EL (cell line): ENCODE data around the gene RAB44.
A peak's percentile ranks its signal among the peaks of the same experiment; 100 is the strongest.
"Not testable (repeated sequence)": the region's sequence is repeated elsewhere in the genome, so short reads cannot be mapped to it uniquely, and the experiment has no call there.

ENCODE experiments used
- DNase-seq: peaks from one replicate; pipeline ENCODE4 v3.0.0-alpha.2; 2016

The RAB44 gene

GRCh38 chr6:36697481-36697903, at the start of gene RAB44:
TSS of gene RAB44 (plus strand) at chr6:36697826. CDS start at chr6:36704236, 6,410 bp downstream.
- no peak for DNase-seq

GRCh38 chr6:36649086-36649485, 48.5 kb upstream of the RAB44 start:
- no peak for DNase-seq

- peak; percentile 31 for DNase-seq
These were observed 47.7 kb upstream of the RAB44 start for GRCh38 chr6:36649701-36650484.

GRCh38 chr6:36650848-36651478, 46.7 kb upstream of the RAB44 start:
- DNase-seq: no peak

- no peak for DNase-seq
These were observed 45.8 kb upstream of the RAB44 start for GRCh38 chr6:36651659-36652379.

- not testable (repeated sequence) for DNase-seq
These were observed 43.2 kb upstream of the RAB44 start for GRCh38 chr6:36654469-36654868.

DNA sequence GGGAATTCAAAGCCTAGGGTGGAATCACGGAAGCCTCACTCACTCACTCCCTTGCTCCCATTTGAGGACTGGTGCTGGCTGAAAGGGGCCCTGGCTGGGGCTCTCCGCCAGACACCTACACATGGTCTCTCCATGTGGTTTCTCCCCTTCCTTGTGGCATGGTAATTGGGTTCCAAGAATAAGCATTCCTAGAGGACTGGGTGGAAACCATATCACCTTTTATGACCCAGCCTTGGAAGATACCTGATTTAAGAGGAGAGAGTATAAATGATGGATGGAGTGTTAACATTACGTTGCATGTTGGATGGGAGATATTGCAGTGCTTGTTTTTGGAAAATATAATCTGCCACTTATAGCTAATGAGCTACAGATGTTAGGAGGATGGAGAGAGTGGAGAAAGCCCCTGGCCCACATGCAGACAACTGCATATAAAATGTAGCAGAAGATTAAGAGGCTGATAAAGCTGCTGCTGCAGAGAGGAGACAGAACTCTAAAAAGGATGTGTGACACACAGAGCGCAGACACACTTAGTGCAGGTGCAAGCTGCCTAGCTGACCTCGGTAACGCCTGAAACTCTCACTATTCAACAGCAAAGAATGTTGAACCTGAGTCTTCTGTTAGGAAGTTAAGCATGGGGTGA, 42.4 kb upstream of the RAB44 start:
- DNase-seq: no peak

- DNase-seq: no peak
These were observed 41.2 kb upstream of the RAB44 start for GRCh38 chr6:36656441-36656840.

GRCh38 chr6:36657271-36657670, 40.4 kb upstream of the RAB44 start:
- no peak for DNase-seq

- peak; percentile 77 for DNase-seq
These were observed 39.6 kb upstream of the RAB44 start for GRCh38 chr6:36657942-36658544.

DNA sequence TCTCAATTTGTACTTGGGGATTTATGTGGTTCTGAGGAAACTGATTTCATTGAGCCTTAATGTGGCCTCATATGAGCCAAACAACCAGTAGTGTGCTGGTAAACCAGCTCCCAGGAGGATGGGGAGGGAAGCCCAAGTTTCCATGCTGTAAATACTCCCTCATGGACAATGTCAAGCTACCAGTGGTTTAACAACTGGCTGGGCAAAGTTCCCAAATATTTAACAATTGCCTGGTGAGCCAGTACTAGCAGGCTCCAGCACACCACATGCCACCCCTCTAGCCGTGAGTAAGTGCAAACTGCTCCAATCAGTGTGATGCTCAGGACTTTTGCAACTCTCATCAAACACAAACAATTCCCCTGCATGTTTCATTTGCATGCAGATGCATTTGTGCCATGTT, 38.4 kb upstream of the RAB44 start:
- peak; percentile 57 for DNase-seq

GRCh38 chr6:36660771-36661471, 36.7 kb upstream of the RAB44 start:
- no peak for DNase-seq

GRCh38 chr6:36662380-36662779, 35.2 kb upstream of the RAB44 start:
- no peak for DNase-seq

DNA sequence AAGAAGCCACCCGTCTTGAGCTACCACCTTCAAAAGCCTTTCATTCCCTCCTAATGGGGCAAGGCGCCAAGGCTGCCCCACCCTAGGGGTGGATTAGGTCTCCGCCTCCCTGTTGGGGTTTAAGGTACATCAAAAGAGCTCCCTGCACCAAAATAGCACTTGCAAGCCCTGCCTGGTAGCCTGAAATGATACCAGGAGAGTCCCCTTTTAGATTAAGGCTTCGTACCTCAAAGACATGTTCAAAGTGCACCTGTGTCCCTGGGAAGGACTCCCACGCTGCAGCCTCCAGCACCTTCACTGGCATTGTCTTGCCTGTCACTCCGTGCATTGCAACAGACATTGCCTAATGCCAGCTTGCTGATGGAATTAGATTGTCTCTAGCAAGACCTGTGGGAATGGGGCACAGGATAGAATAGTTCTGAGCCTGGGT, 34.8 kb upstream of the RAB44 start:
- DNase-seq: no peak

GRCh38 chr6:36663504-36664446, 33.9 kb upstream of the RAB44 start:
- no peak for DNase-seq

DNA sequence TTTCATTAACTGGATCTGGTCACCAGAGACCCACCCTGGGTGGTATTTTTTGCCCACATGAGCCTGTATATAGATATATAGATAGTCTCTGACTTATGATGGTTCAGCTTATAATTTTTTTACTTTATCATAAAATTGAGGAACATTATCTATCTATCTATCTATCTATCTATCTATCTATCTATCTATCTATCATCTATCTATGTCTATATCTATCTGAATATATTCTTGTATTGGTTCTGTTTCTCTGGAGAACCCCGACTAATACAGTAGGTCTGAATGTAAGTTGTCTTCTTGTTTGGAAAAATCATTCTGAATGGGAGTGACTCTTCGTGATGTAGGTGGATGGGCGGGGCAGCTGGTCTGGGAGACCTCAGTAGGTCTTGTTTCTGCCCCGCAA, 32.4 kb upstream of the RAB44 start:
- no peak for DNase-seq

DNA sequence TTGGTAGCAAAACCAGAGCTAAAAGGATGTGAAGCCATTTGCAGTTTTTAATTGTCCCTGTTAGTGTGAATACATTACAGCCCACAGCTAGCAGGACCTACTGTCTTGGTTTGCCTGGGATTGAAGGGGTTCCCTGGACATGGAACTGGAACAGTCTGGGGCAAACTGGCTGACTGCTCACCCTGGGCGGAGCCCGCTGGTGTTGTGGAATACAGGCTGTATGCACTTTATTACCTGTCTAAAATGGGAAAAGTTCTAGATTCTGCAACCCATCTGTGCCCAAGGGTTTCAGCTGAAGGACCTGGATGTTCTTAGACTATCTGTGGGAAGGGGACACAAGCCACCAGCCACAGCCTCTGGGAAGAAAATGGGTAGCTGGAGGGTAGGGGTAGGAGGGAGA, 31.3 kb upstream of the RAB44 start:
- DNase-seq: no peak

- DNase-seq: peak; percentile 95
These were observed 30.6 kb upstream of the RAB44 start for GRCh38 chr6:36666826-36667591.

- no peak for DNase-seq
These were observed 29.0 kb upstream of the RAB44 start for GRCh38 chr6:36668591-36668990.

- no peak for DNase-seq
These were observed 28.6 kb upstream of the RAB44 start for GRCh38 chr6:36669002-36669401.
